ENCODE data around the gene FKBP1B. TPM values are rescaled to one million over a fixed set of nuclear protein-coding genes. Genes with fewer than 3 reads are reported as not detected.

Gene FKBP1B
- total RNA-seq, 1 donor from 2014 or later, result 73.8 TPM

DNA sequence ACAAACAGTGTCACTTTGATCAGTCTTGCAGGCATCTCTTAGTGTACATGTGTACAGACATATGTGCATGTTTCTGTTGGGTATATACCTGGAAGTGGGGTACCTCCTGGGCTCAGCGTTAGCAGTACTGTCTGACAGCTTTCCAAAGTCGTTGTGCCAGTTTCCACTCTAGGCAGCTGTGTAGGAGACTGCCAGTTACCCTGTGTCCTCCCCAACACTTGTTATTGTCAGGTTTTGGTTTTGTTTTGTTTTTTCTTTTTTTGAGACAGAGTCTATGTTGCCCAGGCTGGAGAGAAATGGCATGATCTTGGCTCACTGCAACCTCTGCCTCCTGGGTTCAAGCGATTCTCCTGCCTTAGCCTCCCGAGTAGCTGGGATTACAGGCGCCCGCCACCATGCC, 6.2 kb downstream of the FKBP1B start:
- DNase-seq (ENCODE audit: low spot score in 2 of 2) (no peak), FAIRE-seq (no peak)

GRCh38 chr2:24058564-24059271, 9.2 kb downstream of the FKBP1B start:
- DNase-seq (ENCODE audit: low spot score in 2 of 2) (no peak), FAIRE-seq (no peak)

DNA sequence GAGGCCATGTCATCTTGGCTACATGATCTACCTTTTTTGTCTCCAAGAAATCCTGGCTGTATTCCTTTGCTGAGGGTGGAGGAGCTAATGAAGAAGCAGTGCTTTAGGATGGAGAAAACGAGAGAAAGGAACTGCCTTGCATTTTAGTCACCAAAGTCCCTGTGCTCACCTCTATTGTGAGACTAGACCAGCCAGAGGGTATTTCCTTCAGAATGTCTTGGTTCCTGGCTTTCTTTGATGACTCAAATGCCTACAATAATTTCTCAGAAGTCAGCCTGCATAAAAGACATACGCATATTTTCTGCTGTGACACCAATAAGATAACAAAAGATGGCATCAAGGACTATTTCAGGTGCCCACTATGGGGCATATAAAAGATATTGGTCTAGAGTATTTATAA, 15.8 kb downstream of the FKBP1B start:
- FAIRE-seq (no peak), DNase-seq (ENCODE audit: low spot score in 2 of 2) (no peak)

- no peak for DNase-seq (ENCODE audit: low spot score in 2 of 2)
- no peak for FAIRE-seq
Measured at GRCh38 chr2:24072259-24072658, 22.7 kb downstream of the FKBP1B start.

GRCh38 chr2:24073816-24074215, 24.3 kb downstream of the FKBP1B start:
- no peak for FAIRE-seq
- no peak for DNase-seq (ENCODE audit: low spot score in 2 of 2)

DNA sequence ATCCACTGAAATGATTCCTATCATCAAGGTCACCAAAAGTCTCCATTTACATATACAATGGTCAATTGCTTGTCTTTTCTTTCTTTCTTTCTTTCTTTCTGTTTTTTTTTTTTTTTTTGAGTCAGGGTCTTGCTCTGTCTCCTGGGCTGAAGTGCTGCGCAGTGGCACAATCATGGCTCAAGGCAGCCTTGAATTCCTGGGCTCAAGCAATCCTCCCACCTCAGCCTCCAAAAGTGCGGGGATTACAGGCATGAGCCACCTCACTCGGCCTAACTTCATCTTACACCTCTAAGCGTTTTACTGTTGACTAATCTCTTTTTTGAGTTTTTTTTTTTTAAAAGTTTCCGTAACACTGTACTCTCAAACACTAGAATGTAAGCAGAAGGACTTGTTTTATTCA, 25.7 kb downstream of the FKBP1B start:
- FAIRE-seq (no peak), DNase-seq (ENCODE audit: low spot score in 2 of 2) (no peak)

- DNase-seq (ENCODE audit: low spot score in 2 of 2) (peak; percentile 85 to 87), FAIRE-seq (no peak)
Measured at GRCh38 chr2:24075915-24076848, 26.6 kb downstream of the FKBP1B start, which contains the start of gene SF3B6. TSS of gene SF3B6 (minus strand) at chr2:24076326. CDS start at chr2:24076229, 97 bp downstream.

DNA sequence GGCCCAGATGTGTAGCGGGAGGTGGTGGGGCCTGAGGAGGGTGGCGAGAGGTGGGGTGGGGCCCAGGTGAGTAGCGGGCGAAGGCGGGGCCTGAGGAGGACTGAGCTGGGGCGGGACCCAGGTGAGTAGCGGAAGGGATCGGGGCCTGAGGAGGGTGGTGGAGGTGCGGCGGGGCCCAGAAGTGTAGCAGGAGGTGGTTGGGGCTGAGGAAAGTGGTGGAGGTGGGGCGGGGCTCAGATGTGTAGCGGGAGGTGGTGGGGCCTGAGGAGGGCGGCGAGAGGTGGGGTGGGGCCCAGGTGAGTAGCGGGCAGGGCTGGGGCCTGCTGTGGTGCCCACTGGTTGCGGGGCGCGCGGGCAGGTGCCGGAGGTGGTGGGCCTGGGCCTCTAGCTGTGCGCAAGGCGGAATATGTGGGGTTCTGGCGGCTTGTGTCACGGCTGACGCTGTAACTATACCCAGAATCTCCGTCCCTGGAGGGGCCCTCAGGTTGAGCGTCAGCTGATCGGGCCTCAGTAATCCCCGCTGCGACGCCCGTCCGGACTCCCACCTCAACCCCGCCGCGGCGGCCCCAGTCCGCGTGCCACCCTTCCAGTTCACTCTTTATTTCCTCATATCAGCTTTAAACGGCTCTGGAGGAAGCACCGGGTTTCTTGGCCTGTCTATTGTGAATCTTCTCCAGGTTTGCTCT, 27.5 kb downstream of the FKBP1B start:
- FAIRE-seq, result no peak
- peak in 1 of 2 donors; percentile 18 for DNase-seq (ENCODE audit: low spot score in 2 of 2)

DNA sequence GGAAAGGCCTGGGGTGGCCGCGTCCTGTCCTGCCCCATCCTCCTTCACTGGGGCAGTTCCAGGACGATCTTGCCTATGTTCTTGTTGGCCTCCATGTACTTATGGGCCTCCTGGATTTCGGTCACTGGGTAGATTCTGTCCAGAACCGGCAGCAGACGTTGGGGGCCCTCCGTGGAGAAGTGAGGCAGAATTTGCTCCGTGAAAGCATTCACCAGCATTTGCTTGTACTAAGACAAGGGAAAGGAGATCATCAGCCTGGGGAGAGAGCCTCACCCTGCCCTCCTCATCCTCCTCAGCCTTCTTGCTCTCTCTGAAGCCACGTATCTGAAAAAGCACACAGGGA, 28.0 kb downstream of the FKBP1B start:
- FAIRE-seq, result no peak
- peak in 1 of 2 donors; percentile 16 for DNase-seq (ENCODE audit: low spot score in 2 of 2)

DNA sequence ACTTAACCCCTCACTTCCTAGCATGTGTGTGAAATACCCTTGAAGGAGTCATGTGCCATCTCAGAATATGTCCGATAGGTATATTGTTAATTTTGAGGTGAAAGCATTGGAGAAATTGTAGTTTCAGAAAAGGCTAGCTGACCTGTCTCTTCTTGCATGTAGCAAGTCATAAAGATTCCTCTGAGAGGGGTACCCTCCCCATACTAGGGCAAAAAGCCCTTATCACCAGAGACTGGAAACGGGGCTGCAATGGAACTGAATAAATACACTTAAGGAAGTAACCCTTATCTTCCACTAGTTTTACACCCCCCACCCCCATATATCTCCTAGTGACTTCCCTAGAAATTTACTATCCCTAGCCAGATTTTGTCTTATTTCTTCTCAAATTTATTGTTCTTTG, 28.3 kb downstream of the FKBP1B start:
- DNase-seq (ENCODE audit: low spot score in 2 of 2) (no peak), FAIRE-seq (no peak)

DNA sequence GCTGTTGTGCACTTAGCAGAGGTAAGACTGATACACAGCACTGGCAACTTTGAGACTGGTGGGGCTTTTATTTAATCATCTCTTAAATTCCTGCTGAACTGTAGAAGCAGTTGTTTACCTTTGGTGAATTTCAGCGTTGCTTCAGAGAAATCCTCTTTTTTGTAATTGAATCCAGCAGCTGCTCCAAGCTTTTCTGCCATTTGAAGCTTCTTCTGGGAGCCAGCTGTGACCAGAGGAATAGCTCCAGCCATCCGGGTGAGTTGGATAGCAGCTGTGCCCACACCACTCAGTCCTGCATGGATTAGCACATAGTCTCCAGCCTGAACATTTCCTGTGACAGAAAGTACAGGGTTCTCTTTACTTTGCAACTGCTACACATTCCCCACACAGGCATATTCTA, 31.2 kb downstream of the FKBP1B start:
- DNase-seq (ENCODE audit: low spot score in 2 of 2) (no peak), FAIRE-seq (no peak)

DNA sequence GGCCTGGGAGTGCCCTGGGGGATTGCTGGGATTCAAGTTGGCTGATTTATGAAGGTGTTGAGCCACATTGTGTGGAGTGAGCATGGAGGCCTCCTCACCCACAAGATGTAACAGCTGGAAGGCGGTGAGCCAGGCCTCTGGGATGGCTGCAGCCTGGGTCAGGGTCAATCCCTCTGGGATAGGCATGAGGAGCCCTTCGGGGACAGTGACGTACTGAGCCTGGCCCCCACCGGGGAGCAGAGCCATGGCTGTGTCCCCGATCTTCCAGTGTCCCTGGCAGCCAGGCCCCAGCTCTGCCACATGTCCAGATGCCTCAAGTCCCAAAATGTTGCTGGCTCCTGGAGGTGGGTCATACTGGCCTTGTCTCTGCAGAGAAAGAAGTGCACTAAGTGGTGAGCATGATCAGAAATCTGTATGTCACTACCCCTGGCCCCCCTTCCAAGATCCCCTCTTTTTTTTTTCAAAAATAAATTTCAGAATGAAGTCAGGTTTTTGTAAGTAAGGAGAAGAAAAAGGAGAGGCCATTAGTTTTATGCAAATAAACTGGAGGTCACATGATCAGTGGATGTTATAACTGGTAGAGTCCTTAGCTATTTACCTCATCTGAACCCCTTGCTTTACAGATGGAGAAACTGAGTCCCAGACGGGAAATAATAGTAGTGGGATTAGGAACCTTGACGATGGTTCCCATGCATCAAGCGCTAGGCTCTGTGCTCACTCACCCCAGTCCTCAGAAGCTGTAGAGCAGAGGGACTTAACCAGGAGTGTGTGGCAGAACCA, 33.4 kb downstream of the FKBP1B start:
- FAIRE-seq (no peak), DNase-seq (ENCODE audit: low spot score in 2 of 2) (no peak)

GRCh38 chr2:24083567-24084385, 34.2 kb downstream of the FKBP1B start:
- DNase-seq (ENCODE audit: low spot score in 2 of 2) (peak in 1 of 2 donors; percentile 32), FAIRE-seq (no peak)

DNA sequence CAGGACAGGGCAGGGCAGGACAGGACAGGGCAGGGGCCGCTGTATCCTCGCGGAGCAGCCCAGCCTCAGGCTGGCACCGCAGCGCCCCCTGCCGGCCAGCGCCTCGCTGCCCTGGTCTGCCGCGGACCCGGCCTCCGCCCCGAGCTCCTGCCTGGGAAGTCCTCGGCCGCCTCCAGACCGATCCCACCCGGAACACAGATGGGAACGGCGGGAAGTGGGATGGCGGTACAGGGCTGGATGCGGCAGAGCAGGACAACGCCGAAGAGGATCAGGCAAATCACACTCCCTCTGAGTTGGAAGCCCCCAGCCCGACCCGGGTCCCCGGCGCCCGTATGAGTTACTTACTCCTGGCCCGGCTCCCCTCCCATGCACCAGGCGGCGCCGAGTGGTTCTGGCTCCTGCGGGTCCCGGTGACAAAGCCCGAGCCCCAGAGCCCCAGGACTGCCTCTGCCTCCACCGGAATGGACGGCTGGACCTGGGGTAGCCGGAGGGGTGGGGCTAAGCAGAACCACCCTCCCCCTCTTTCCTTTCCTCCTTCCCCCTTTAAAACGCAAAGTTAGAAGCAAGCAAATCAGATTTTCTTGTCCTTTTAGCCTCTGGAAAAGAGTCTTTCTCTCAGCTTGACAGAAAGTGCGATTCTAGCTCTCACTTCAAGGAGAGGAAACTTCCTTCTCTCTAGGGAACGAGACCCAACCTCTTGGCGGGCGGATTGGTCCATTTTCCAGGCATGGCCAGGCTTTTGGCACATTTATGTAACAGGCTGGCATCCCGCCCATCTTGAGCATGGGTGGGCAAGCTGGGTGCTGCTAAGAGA, 35.1 kb downstream of the FKBP1B start, which contains the start of gene TP53I3:
TP53I3 (minus strand) TSS at position 449 of the 814 bp plus-strand sequence. CDS start 508 bp downstream, outside the sequence.
- FAIRE-seq, result no peak

GRCh38 chr2:24085200-24085489, 35.6 kb downstream of the FKBP1B start:
- no peak for FAIRE-seq
- no peak for DNase-seq (ENCODE audit: low spot score in 2 of 2)

More for the DNA sequence above, 35.1 kb downstream of the FKBP1B start, which contains the start of gene TP53I3:
- peak; percentile 77 to 87 for DNase-seq (ENCODE audit: low spot score in 2 of 2)

- FAIRE-seq (no peak), DNase-seq (ENCODE audit: low spot score in 2 of 2) (no peak)
Measured at GRCh38 chr2:24086241-24086640, 36.7 kb downstream of the FKBP1B start.

DNA sequence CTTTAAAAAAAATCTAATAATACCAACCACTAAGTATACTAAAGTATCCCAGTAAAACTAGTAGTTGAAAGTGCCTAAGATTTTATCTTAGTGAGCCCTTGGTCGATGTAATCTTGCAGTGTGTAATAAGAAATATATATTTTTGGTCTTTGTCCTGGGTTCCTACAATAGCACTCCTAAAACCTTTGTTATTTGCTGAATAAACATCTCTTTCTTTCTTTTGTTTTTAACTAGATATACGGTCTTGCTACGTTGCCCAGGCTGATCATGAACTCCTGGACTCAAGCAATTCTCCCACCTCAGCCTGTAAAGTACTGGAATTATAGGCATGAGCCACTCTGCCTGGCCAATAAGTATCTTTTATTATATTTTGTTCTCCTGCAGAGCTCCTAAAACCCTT, 37.5 kb downstream of the FKBP1B start:
- no peak for FAIRE-seq
- DNase-seq (ENCODE audit: low spot score in 2 of 2), result no peak

DNA sequence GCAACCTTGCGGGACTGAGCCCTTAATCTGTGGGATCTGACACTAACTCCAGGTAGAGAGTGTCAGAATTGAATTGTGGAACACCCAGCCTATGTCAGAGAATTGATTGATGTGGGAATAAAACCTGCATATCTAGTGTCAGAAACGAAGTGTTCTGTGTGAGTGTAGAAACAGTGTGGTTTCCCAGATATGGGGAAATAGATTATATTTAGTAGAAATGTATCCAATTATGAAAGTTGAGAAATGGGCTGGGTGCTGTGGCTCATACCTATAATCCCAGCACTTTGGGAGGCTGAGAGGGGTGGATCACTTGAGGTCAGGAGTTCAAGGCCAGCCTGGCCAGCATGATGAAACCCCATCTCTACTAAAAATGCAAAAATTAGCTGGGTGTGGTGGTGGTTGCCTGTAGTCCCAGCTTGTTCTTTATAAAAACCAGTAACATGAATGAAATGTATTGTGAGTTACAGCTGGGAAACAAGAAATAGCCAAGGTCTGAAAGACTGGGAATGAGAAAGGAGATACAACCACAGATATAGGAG, 39.3 kb downstream of the FKBP1B start:
- no peak for DNase-seq (ENCODE audit: low spot score in 2 of 2)
- FAIRE-seq, result no peak

All from frontal cortex (tissue), 4 donors.